ENCODE results near the gene DGKQ.

- TF ChIP-seq CTCF (IDR thresholded peaks at IDR 0.05 in 8 of 11, conservative IDR thresholded peaks at IDR 0.05 in 3 of 11) (no peak), POLR2AphosphoS5 (IDR thresholded peaks at IDR 0.05) (no peak)
Observed at GRCh38 chr4:930028-930551, 43.3 kb downstream of the DGKQ start.

All from spleen (tissue), 7 donors.